Neural progenitor cell (in vitro differentiated cells): ENCODE results near the gene E2F8.

Experiments
- EZH2 ChIP-seq: fragments of 200-600 bp; sonication (generic); IDR thresholded peaks from 2 replicates; pipeline ENCODE4 v1.6.1; 2017; ENCODE audit warnings: antibody characterized with exemption, mild to moderate bottlenecking, moderate library complexity
- EZH2phosphoT487 ChIP-seq: fragments of 200-600 bp; sonication (generic); IDR thresholded peaks from 2 replicates; pipeline ENCODE4 v1.6.1; 2017; ENCODE audit warnings: antibody characterized with exemption
- TF ChIP-seq, protein P1 (sequence below): fragments of 200-600 bp; sonication (generic); IDR thresholded peaks from 2 replicates; pipeline ENCODE4 v1.5.1; 2017; ENCODE audit warnings: antibody characterized with exemption, mild to moderate bottlenecking

DNA sequence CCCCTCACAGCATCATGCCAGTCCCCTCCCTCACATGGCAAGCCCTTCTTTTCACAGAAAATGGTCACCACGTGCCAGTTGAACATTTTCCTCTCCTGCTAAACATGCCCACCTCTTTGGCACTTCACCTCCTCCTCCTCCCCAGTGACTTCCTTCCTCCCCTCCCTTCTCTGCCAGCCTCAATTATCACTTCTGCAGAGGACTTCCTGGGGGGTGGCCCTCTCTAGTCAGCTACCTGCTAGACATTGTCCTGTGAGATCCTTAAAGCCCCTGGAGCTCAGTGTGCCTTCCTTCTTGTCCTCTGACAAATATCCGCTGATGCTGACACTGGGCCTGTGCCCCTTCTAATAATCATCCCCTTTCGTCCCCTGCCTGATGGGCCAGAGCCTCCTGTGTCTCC lies 43.2 kb upstream of the E2F8 start:
- TF ChIP-seq, protein P1, sequence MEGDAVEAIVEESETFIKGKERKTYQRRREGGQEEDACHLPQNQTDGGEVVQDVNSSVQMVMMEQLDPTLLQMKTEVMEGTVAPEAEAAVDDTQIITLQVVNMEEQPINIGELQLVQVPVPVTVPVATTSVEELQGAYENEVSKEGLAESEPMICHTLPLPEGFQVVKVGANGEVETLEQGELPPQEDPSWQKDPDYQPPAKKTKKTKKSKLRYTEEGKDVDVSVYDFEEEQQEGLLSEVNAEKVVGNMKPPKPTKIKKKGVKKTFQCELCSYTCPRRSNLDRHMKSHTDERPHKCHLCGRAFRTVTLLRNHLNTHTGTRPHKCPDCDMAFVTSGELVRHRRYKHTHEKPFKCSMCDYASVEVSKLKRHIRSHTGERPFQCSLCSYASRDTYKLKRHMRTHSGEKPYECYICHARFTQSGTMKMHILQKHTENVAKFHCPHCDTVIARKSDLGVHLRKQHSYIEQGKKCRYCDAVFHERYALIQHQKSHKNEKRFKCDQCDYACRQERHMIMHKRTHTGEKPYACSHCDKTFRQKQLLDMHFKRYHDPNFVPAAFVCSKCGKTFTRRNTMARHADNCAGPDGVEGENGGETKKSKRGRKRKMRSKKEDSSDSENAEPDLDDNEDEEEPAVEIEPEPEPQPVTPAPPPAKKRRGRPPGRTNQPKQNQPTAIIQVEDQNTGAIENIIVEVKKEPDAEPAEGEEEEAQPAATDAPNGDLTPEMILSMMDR, result no peak
- TF ChIP-seq EZH2 (no peak), EZH2phosphoT487 (no peak)
